ENCODE measurements around the gene NHS. TPM values are rescaled to one million over a fixed set of nuclear protein-coding genes. Genes with fewer than 3 reads are reported as not detected.

The NHS gene
- total RNA-seq, 1 experiment from 2014 or later = 2.2 TPM

DNA sequence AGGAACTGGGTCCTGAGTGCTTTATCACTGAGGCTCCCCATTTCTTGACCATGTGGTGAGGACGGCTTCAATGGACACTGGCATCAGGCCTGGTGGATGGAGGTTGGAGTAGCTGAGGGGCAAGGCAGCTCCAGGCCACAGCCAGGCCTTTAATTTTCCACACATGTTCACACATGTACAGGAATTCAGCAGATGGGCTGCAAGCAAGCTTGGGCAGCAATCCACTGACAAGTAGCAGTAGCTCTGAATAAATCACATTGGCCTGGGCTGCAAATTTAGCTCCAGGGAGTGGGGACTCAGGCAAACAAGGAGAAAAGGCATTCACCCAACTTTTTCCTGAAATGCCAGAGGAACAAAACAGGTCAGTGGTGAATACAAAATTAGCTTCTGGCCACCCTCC lies 254.5 kb downstream of the NHS start:
- Histone ChIP-seq H3K27me3 (replicated peaks; ENCODE audit: control insufficient read depth, insufficient read depth, low read length) (no peaks in the 10 kb centered on the region), H3K9me3 (no peaks in the 10 kb centered on the region), H3K4me3 (ENCODE audit: low read depth, low read length) (no peak overlapping the region), H3K4me1 (peaks cover 10% of the 10 kb centered on the region), H3K36me3 (ENCODE audit: control insufficient read depth, insufficient read depth, low read length) (no peaks in the 10 kb centered on the region)
- TF ChIP-seq CTCF (IDR thresholded peaks at IDR 0.05; ENCODE audit: insufficient read depth in 1 of 2, low read depth in 1 of 2, low read length in 1 of 2, severe bottlenecking in 1 of 2, unreplicated experiment in 1 of 2) = no peak
- no peak overlapping the region for H3K4me3 Mint-ChIP-seq (ENCODE audit: unreplicated experiment)
- H3K9me3 Mint-ChIP-seq (ENCODE audit: unreplicated experiment) = no peaks in the 10 kb centered on the region
- peaks cover 16% of the 10 kb centered on the region for H3K4me1 Mint-ChIP-seq (ENCODE audit: low read depth, unreplicated experiment)
- intact Hi-C loops (cut with micrococcal nuclease; ENCODE audit: unreplicated experiment) = no loop called here
- ChIA-PET CTCF (no interaction called here), POLR2A (no interaction called here)
- no peaks in the 10 kb centered on the region for H3K36me3 Mint-ChIP-seq (ENCODE audit: insufficient read depth, unreplicated experiment)
- BruUV-seq (replicated peaks) = no TSS peak
- DNase-seq = no peak
- no peak overlapping the region for H3K27ac Mint-ChIP-seq (ENCODE audit: unreplicated experiment)
- H3K27me3 Mint-ChIP-seq (ENCODE audit: insufficient read depth, unreplicated experiment) = no peaks in the 10 kb centered on the region

DNA sequence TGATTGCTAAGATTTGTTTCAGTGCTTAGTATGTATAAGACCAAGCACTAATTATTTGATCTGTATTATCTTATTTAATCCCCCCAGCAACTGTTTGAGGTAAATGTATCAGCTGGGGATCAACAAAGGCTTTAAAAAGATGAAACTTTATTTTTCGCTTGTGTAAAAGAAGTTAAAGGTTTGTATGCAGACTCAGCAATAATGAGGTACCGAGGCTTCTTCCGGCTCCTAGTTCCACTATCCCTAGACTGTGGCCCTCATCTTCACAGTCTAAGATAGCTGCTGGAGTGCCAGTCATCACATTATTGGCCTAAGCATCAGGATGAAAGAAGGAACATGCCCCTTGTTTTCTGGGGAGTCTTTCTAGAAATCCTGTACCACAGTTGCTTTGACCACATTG lies 256.6 kb downstream of the NHS start:
- intact Hi-C loops (cut with micrococcal nuclease; ENCODE audit: unreplicated experiment) = no loop called here
- Mint-ChIP-seq H3K27me3 (ENCODE audit: insufficient read depth, unreplicated experiment) (no peaks in the 10 kb centered on the region), H3K36me3 (ENCODE audit: insufficient read depth, unreplicated experiment) (no peaks in the 10 kb centered on the region), H3K4me3 (ENCODE audit: unreplicated experiment) (no peak overlapping the region), H3K4me1 (ENCODE audit: low read depth, unreplicated experiment) (peaks cover 17% of the 10 kb centered on the region), H3K27ac (ENCODE audit: unreplicated experiment) (no peak overlapping the region), H3K9me3 (ENCODE audit: unreplicated experiment) (no peaks in the 10 kb centered on the region)
- no TSS peak for BruUV-seq (replicated peaks)
- H3K4me3 ChIP-seq (ENCODE audit: low read depth, low read length) = no peak overlapping the region
- POLR2A ChIA-PET = no interaction called here
- CTCF ChIA-PET = no interaction called here
- no peak for DNase-seq
- no peaks in the 10 kb centered on the region for H3K9me3 ChIP-seq
- H3K4me1 ChIP-seq = peaks cover 11% of the 10 kb centered on the region; the same call in 1 of the 2 replicates
- no peaks in the 10 kb centered on the region for H3K36me3 ChIP-seq (ENCODE audit: control insufficient read depth, insufficient read depth, low read length)
- H3K27me3 ChIP-seq (replicated peaks; ENCODE audit: control insufficient read depth, insufficient read depth, low read length) = no peaks in the 10 kb centered on the region
- TF ChIP-seq CTCF (IDR thresholded peaks at IDR 0.05; ENCODE audit: insufficient read depth in 1 of 2, low read depth in 1 of 2, low read length in 1 of 2, severe bottlenecking in 1 of 2, unreplicated experiment in 1 of 2) = no peak

DNA sequence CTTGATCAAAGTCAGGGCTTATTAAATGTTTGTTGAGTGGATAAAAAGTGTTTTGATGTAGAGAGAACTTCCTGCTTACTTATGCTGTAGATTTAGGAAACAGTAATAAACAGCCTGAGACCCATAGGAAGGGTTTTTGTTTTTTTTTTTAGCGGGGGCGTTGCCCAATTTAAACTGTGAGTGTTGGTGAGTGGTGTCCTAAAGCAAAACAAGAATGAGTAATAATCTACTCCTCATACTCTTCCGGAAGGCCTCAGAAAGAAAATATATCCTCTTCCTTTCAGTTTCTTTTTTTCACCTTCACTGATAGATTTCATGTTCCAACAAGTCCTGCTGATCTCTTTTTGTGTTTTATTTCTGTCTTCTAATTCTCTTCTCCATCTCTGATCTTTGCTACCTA lies 257.9 kb downstream of the NHS start:
- Histone ChIP-seq H3K9me3 (no peaks in the 10 kb centered on the region), H3K36me3 (ENCODE audit: control insufficient read depth, insufficient read depth, low read length) (no peaks in the 10 kb centered on the region), H3K4me3 (ENCODE audit: low read depth, low read length) (no peak overlapping the region), H3K4me1 (peaks cover 11% of the 10 kb centered on the region; the same call in 1 of the 2 replicates), H3K27me3 (replicated peaks; ENCODE audit: control insufficient read depth, insufficient read depth, low read length) (no peaks in the 10 kb centered on the region)
- no peaks in the 10 kb centered on the region for H3K27me3 Mint-ChIP-seq (ENCODE audit: insufficient read depth, unreplicated experiment)
- POLR2A ChIA-PET = no interaction called here
- CTCF ChIA-PET = no interaction called here
- H3K4me3 Mint-ChIP-seq (ENCODE audit: unreplicated experiment) = no peak overlapping the region
- DNase-seq = no peak
- no peaks in the 10 kb centered on the region for H3K9me3 Mint-ChIP-seq (ENCODE audit: unreplicated experiment)
- H3K36me3 Mint-ChIP-seq (ENCODE audit: insufficient read depth, unreplicated experiment) = no peaks in the 10 kb centered on the region
- H3K27ac Mint-ChIP-seq (ENCODE audit: unreplicated experiment) = no peak overlapping the region
- no TSS peak for BruUV-seq (replicated peaks)
- intact Hi-C loops (cut with micrococcal nuclease; ENCODE audit: unreplicated experiment) = no loop called here
- no peak for TF ChIP-seq CTCF (IDR thresholded peaks at IDR 0.05; ENCODE audit: insufficient read depth in 1 of 2, low read depth in 1 of 2, low read length in 1 of 2, severe bottlenecking in 1 of 2, unreplicated experiment in 1 of 2)
- H3K4me1 Mint-ChIP-seq (ENCODE audit: low read depth, unreplicated experiment) = peaks cover 17% of the 10 kb centered on the region

Data from Caco-2 (cell line).